RPMI8226 (cell line): Measurements from ENCODE around the gene NFAT5.
"Not testable (repeated sequence)": the region's sequence is repeated elsewhere in the genome, so short reads cannot be mapped to it uniquely, and the experiment has no call there.

ENCODE experiments used
- DNase-seq: peaks from one replicate; pipeline ENCODE4 v3.0.0-alpha.2; 2015

NFAT5 gene

DNA sequence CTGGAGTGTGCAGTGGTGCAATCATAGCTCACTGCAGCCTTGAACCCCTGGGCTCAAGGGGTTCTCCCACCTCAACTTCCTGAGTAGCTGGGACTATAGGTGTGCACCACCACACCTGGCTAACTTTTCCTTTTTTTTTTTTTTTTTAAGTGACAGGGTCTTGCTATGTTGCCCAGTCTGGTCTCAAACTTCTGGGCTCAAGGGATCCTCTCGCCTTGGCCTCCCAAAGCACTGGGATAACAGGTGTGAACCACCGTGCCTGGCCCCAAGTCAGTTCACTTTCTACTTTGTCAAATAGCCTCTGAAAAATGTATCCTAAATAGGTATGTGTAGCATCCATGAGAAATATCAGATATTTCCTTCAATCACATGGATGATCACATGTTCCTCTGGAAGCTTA lies 9.9 kb upstream of the NFAT5 start:
- DNase-seq: no peak

DNA sequence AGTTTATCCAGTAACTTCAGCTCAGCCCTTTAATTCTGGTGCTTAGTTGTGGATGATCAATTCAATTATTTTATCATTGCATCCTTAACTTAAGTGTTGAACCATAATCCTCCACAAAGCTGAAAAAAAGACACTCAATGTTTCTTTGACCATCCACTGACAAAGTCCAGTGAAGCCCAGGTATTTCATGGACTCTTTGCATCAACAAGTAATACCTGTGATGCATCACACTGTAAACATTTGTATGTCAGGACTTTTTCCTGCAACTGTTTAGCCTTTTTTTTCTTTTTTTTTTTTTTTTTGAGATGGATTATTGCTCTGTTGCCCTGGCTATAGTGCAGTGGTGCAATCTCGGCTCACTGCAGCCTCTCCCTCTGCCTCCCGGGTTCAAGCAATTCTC lies 6.6 kb upstream of the NFAT5 start:
- DNase-seq: no peak

DNA sequence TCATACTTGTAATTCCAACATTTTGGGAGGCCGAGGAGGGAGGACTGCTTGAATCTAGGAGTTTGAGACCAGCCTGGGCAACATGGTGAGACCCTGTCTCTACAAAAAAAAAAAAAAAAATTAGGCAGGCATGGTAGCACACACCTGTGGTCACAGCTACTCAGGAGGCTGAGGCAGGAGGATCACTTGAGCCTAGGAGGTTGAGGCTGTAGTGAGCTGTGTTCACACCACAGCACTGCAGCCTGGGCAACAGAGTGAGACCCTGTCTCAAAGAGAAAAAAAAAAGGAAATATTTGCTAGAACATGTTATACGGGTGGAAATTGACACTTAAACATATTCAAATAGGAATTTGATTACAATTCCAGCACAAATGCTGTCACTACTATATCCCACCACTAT lies 4.4 kb upstream of the NFAT5 start:
- not testable (repeated sequence) for DNase-seq

DNA sequence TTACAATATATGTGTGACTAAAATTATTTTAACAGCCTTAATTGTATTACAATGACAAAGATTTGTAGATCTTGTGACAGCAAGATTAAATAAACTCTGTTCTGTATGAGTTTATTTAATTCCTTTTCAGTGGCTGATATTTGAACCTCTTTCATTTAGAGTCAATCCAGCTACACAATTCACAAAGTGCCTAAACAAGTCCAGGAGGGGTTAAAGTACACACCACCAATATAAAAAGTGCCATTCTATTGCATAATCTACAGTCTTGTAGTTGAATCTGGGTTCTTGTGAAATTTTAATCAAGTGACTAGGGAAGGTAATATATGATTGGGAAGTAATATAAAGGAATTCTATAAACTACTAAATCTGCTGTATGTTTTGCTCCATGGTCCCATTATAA lies 3.9 kb upstream of the NFAT5 start:
- no peak for DNase-seq

DNA sequence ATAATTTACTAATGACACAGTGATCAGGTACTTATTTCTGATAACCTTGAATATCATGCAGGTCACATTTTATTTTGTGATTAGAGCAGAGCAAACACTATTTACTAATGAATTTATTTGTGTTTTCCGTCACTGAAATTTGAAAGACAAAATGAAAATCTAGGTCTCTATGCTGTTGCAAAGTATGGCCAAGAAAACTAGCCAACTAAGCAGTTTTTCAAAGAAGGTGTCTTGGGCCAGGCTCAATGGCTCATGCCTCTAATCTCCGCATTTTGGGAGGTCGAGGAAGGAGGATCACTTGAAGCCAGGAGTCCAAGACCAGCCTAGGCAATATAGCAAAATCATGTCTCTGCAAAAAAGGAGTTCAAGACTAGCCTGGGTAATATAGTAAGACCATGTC lies 3.0 kb upstream of the NFAT5 start:
- DNase-seq: no peak

DNA sequence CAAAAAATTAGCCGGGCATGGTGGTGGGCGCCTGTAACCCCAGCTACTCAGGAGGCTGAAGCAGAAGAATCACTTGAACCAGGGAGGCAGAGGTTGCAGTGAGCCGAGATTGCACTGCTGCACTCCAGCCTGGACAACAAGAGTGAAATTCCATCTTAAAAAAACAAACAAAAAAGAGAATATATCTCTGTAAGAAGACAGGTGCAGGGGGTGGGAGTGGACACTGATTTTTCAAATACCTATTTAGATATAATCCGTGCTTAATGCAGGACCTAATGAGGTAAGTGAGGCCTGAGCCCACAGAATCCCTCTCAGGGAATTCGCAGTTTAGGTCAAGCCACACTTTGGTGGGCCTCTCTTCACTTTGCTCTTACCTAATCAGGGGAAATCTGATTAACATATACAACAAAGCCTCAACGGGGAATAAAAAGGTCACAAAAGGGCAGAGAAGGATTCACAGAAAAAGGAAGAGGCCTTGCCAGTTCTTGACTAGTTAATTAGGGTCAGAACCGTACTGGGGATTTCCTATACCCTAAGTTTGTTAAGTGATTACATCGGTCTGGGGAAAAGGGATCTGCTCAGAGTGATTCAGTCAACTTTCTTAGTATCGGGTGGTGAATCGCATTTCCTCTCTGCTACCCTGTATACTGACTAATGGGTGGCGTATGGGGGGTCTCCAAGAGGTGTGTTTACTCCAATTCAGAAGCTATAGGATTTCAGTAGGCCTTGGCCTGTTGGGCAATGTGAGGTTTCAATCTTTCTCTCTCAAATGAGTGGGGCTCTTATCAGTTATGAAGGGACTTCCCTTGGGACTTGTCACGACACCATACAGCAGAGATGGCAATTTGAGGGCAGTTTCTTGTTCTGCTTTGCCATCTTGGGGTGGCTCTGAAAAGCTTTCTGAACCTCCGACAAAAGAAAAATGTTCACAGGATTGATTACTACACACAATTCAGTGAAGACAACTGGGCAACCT lies 1.9 kb upstream of the NFAT5 start:
- no peak for DNase-seq

DNA sequence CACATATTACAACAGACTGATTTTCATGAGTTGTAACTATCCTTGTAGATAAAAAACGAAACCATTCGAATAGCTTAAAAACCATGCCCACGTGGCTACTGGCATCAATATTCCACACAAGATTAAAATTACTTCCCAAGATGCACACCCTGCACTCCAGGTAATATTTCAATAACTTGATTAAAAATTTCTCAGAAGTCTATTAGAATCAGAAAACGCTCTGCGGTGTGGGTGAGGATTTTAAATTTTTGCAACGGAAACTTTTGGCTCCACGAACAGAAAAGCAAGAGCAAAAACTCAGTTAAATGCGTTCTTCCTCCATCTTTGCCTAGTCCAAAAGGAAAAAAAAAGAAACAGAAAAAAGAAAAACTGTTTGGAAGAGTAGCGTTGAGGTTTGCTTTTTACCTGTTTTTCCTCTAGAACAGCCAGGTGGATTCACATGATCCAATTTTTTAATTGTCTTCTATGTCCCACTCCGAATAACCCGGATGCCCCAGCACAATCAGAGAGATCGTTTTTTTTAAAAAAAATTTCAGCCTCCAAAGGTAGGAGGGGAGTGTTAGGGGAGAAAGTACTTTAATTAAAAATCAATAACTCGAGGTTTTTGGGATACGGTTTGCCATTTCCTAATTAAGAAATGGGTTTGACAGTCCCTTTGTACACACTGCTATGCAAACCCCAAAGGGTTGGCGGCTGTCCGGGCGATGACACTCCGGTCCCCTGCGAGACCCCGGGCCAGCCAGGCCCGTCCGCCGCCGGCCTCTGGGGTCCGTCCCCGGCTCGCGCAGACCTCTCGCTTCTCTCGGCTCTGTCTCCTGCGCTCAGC lies 708 bp upstream of the NFAT5 start:
- DNase-seq: no peak

DNA sequence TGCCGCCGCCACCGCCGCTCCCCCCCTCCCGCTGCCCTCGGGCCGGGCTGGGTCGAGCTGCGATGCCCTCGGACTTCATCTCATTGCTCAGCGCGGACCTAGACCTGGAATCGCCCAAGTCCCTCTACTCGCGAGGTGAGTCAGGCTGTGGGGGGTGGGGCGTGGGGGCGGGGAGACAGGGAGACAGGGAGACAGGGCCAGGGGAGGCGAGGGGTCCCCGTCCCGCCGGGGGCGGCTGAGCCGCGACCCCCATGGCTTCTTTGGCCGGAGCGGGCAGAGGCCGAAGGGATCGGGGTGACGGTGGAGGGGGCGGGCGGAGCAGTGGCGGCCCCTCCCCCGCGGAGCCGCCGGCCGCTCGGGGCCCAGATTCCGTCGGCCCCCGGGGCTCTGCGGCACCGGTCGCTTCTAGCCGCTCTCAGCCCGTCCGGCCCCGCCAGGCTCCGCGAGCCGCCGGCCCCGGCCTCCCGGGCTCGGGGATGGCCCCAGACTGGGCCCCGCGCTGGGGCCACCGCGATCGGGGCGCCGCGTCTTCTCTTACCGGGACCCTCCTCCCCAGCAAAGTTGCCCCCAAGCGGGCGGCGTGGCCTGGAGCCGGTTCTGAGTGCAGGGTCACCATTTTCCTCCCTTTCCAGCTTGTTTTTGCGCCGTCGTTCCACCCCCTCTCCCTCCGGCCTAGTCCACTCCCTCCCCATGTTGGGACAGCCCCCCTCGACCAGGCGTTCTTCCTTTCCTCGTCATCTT lies 644 bp downstream of the NFAT5 start:
- peak; percentile 54 for DNase-seq

DNA sequence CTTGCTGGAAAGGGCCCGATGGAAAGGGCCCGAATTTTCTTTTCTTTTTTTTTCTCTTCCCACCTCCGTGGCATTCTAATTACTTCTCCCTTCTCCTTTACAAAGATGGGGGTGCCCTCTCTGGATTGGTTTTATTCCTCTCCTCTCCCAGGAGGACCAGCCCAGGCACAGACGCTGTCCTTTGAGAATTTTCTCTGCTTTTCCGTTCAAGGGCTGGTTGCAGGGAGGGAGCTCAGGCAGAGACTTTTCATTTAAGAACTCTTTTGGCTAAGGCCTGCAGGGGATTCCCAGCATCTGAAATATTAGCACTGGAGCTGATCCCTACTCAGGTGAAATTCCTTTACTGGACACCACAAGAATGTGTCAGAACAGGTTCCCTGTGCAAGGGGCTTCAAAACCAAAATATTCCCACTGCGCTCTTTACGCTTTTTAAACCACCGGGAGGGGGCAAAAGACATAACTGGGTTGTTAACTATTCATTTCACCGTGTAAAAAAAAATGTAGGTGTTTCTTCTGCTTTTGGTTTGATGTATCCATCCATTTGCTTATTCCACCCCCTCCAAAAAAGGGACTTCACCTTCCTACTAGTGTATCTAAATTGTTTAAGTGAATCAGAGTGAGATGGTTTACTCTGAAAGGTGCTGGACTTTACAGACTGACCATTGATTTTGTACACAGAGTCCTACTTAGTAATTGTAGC lies 1.4 kb downstream of the NFAT5 start:
- peak; percentile 44 for DNase-seq

DNA sequence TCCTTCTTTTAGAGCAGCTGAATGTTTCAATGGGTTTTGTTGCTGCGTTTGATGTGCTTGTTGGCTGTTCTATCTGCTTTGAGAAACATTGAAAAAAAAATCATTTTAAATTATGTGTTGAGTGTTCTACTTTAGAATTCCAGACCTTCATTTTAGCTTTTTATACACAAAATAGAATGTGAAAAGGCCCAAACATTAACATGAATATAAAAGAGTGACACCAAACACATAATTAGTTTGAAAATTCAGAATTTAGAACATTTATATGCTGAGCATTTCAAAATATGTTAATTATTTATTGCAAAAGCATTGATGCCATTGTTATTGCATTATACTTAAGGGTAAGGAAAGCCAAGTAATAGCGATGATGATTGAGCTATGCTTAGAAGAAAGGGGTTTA lies 2.9 kb downstream of the NFAT5 start:
- DNase-seq: no peak

DNA sequence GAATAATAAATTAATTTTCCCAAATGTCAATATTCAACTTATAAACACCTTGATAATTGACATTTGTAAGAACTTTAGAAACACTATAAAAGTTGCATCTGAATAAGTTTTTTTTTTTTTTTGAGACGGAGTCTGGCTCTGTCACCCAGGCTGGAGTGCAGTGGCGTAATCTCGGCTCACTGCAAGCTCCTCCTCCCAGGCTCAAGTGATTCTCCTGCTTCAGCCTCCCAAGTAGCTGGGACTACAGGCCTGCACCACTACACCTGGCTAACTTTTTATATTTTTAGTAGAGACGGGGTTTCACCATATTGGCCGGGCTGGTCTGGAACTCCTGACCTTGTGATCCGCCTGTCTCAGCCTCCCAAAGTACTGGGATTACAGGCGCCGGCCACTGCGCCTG lies 13.0 kb downstream of the NFAT5 start:
- not testable (repeated sequence) for DNase-seq

DNA sequence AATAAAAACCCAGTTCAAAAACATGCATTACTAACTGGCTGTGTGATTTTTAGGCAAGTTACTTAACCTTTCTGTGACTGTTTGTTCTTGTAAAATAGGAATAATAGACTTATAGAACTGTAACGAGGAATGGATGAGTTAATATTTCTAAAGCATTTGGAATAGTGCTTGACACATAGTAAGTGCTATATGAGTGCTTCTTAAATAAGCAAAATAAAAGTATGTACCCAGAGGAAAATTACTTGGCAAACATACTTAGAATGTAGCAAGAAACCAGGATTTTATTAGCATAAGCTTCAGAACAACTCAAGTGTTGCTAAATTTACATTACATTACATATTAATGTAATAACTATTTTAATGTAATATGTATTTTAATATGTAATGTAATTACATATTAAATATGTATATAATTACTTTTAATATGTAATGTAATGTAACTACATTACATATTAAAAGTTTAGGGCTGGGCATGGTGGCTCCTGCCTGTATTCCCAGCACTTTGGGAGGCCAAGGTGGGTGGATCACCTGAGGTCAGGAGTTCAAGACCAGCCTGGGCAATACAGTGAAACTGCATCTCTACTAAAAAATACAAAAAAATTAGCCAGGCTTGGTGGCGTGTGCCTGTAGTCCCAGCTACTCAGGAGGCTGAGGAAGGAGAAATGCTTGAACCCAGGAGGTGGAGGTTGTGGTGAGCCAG lies 14.2 kb downstream of the NFAT5 start:
- no peak for DNase-seq

DNA sequence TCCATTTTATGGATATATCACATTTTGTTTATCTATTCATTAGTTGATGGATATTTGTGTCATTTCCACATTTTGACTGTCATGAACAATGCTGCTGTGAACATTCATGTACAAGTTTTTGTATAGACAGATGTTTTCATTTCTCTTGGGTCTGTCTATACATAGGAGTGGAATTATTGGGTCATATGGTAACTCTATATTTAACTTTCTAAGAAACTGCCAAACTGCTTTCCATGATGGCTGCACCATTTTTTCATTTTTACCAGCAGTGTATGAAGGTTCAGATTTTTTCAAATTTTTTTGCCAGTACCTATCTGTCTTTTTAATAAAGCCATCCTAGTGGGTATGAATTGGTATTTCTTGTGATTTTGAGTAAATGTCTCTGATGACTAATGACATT lies 15.5 kb downstream of the NFAT5 start:
- DNase-seq: no peak

DNA sequence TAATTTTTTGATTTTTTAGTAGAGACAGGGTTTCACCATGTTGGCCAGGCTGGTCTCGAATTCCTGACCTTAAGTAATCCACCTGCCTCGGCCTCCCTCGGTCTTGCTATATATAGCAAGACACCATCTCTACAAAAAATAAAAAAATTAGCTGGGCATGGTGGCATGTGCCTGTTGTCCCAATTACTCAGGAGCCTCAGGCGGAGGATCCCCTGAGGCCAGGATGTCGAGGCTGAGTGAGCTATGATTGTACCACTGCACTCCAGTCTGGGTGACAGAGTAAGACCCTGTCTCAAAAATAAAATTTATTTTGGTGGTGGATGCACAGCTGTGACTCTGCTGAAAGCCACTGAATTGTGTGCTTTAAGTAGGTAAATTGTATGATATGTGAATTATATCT lies 18.7 kb downstream of the NFAT5 start:
- DNase-seq: not testable (repeated sequence)

DNA sequence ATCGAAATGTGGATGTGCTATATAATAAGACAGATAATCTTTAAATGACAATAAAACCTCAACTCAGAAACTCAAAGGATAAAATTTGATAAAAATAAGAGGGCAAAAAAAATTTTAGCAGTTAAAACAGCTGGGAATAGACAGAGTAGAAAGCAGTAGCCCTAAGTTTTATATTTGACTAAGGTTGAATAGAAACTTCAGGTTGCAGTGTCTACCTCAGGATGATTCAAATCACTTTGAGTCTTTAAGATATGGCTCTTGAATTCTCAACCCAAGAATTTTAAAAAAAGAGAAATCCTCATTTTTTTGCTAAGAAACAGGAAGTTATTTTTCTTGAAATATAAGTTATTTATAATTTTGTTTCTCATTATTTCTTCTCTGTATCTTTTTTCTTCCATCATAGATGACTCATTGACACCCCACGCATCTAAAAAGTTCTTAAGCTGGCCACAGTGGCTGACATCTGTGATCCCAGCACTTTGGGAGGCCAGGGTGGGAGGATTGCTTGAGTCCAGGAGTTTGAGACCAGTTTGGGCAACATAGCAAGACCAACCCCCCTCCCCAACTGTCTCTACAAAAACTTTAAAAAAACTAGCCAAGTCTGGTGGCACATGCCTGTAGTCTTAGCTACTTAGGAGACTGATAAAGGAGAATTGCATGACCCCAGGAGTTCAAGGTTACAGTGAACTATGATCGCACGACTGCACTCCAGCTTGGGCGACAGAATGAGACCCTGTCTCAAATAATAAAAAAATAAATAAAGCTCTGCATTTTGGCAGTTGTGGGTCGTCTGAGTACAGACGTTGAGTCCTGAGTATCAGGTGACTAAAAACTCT lies 23.9 kb downstream of the NFAT5 start:
- no peak for DNase-seq

DNA sequence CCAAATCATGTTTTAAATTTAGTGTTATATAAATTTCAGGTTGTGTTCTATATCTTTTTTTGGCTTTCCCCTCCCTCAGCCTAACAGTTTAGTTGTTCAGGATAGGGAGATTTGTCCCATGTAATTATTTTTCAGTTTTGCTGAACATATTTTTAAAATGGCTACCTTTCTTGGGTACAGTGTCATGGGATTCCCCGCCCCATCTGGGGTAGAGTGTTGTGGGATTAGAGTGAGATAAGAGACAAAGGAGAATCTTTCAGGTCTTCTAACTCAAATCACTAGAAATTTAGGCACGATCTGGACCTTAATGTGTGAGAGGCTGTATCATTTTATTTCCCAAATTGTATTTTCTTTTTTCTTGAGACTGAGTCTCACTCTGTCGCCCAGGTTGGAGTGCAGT lies 24.8 kb downstream of the NFAT5 start:
- no peak for DNase-seq

DNA sequence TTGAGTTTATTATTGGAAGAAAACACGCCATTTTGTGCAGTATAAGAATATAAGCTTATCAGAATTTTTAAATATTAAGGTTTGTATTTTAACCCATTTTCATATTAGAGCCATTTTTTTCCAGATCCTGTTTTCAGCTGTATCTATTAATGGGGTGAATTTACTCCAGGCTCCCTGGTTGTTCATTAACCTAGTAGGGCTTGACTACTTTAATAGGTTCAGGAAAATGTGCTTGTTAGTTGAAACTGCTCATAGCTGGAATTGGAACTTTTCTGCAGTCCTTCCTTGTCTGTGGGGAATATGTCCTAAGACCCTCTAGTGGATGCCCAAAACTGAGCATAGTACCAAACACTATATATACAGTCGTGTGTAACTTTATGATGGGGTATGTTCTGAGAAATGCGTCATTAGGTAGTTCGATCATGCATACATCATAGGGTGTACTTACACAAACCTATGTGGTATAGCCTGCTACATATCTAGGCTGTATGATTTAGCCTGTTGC lies 28.0 kb downstream of the NFAT5 start:
- DNase-seq: no peak

DNA sequence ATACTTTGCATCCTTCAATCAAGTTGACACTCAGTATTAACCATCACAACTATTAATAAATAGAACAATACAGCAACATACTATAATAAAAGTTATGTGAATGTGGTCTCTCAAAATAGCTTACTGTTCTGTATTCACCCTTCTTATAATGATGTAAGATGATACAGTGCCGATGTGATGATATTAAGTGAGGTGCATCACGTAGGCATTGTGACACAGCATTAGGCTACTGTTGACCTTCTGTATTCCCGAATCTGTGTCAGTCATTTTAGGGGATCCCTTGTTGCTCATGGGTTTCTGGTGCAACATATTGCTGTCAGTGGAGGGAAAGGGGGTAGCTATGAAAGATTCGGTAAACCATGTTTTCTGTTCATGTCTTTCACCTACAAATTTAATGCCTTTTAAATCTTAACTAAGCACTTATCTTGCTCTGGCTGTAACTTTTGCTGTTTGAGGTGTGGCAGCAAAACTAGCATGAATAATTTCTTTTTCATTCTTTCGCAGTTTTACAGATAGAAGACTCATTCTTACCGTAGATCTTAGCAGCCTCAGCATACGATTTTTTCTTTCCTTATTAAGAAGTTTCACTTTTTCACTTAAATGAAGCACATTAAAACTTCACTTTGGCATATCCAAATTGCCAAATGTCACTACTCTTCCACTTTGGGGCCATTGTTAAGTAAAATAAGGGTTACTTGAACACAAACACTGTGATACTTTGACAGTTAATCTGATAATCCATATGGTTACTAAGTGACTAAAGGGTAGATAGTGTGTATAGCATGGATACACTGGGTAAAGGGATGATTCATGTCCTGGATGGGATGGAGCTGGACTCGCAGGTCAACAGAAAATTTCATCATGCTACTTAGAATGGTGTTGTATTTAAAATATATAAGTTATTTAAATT lies 29.6 kb downstream of the NFAT5 start:
- no peak for DNase-seq

DNA sequence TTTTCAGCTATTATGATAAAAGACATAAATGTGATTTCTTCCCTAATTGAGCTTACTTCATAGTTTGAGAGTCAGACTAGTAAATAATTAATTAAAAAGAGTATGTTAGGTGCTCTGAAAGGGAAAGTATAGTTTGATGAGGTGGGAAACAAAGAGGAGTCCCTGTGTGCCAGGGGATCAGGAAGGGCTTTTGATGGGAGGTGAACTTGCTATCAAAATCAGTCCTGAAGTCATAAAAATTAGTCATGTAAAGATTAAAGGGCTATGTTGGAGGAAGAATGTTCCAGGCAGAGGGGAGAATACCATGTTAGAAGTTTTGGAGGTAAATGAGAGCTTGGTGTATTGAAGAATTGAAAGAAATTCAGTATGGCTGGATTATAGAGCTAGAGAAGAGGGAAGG lies 31.0 kb downstream of the NFAT5 start:
- no peak for DNase-seq

DNA sequence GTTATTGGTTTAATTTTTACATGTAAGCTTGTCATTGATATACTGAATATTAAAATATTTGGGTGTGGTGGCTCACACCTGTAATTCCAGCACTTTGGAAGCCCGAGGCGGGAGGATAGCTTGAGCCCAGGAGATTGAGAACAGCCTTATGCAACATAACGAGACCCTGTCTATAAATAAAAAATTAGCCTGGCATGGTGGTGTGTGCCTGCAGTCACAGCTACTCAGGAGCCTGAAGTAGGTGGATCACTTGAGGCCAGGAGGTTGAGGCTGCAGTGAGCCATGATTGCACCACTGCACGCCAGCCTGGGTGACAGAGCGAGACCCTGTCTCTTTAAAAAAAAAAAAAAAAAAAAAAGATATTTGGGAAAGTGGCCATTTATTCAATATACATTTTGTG lies 32.3 kb downstream of the NFAT5 start:
- DNase-seq: no peak
